IPS-18a (cell line): ENCODE results near the gene HS6ST3.
"Not testable (repeated sequence)": the region's sequence is repeated elsewhere in the genome, so short reads cannot be mapped to it uniquely, and the experiment has no call there.

ENCODE experiments used
- H3K27ac ChIP-seq: one replicate; pipeline ENCODE4 v1.5.1; 2013; ENCODE audit warnings: low read length
- H3K27me3 ChIP-seq: one replicate; pipeline ENCODE4 v1.6.1; 2013; ENCODE audit warnings: mild to moderate bottlenecking, low read length; ENCODE audit not compliant: control insufficient read depth, insufficient read depth
- H3K36me3 ChIP-seq: one replicate; pipeline ENCODE4 v1.6.1; 2013; ENCODE audit warnings: low read depth, low read length; ENCODE audit not compliant: control insufficient read depth
- H3K4me1 ChIP-seq: one replicate; pipeline ENCODE4 v1.6.1; 2013; ENCODE audit warnings: low read depth, low read length; ENCODE audit not compliant: control insufficient read depth
- H3K4me3 ChIP-seq: one replicate; pipeline ENCODE4 v1.5.1; 2013; ENCODE audit warnings: low read length
- H3K9ac ChIP-seq: one replicate; pipeline ENCODE4 v1.6.1; 2013; ENCODE audit warnings: mild to moderate bottlenecking, low read length, moderate library complexity
- H3K9me3 ChIP-seq: one replicate; pipeline ENCODE4 v1.6.1; 2013; ENCODE audit warnings: low read depth, low read length; ENCODE audit not compliant: control insufficient read depth

Gene HS6ST3

DNA sequence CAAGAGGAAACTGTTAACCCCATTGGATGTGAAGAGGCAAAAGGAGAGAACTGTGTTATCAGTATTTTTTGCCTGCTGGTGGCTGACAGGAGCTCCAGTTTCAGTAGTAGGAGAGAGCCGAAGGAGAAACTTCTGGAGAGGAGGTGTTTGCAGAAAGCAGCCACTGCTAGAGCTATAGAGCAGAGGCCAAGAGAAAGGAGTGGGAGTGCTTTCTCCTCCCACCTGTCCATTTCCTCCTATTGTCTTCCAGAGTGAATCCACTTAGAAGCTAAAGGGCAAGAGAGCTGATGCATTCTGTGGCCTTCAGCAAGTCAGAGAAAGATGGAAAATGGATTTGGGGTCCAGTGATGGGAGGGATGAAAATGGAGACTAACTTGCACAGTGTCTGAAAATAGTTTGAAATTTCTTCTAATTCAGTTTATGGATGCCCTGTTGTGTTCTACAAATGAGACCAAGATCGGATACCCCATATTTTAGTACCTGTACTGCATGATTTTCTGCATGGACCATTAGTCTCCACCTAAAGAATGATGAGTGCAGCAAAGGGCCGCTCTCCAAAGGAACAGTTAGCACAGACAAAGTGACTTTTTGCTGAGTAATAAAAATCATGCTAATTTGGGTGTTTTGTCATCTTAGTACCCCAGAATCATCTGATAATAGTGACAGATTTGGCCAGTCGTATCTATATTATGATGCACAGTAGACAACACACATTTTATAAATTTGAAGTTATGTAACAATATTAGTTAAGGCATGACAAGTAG lies 10.7 kb downstream of the HS6ST3 start:
- no peak overlapping the region for H3K4me3 ChIP-seq
- H3K36me3 ChIP-seq: no peaks in the 10 kb centered on the region
- H3K9me3 ChIP-seq: no peaks in the 10 kb centered on the region
- no peak overlapping the region for H3K9ac ChIP-seq
- no peaks in the 10 kb centered on the region for H3K27me3 ChIP-seq
- peaks cover 9% of the 10 kb centered on the region for H3K4me1 ChIP-seq
- H3K27ac ChIP-seq: no peak overlapping the region

DNA sequence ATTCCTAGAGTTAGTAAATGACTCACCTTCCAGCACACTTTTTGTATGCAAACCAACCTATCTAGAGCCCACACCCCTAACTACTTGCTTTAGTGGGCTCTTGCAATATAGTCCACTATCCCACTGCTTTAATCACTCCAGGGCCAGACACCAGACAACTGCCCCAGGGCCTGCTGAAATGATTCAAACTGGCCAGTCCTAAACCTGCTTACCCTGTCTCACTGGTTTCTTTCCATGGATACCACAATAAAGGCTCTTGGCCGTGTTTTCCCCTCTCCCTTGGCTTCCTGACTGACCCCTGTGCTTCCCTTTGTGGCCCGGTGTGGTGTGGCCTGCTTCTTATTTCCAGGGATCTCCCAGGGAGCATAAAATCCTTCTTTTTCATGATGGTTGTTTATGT lies 14.6 kb downstream of the HS6ST3 start:
- Histone ChIP-seq H3K4me1 (peaks cover 9% of the 10 kb centered on the region), H3K9me3 (peaks cover 8% of the 10 kb centered on the region), H3K27ac (no peak overlapping the region), H3K36me3 (no peaks in the 10 kb centered on the region), H3K27me3 (no peaks in the 10 kb centered on the region), H3K9ac (no peak overlapping the region), H3K4me3 (no peak overlapping the region)

DNA sequence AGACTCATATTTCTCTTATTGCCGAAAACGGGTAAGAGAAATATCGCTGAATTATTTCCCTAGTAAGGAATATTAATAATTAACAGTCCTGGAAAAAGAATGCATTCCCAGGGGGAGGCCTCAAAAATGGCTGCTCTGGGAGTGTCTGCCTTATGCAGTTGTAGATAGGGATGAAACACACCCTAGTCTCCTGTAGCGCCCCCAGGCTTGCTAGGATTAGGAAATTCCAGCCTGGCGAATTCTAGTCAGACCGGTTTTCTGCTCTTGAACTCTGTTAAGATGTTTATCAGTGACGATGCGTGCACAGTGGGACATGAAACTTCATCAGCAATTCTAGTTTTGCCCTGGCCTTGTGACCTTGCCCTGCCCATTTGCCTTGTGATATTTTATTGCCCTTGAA lies 18.2 kb downstream of the HS6ST3 start:
- not testable (repeated sequence) for H3K27ac ChIP-seq, H3K9me3 ChIP-seq, H3K4me3 ChIP-seq, H3K36me3 ChIP-seq, H3K4me1 ChIP-seq, H3K9ac ChIP-seq, H3K27me3 ChIP-seq

DNA sequence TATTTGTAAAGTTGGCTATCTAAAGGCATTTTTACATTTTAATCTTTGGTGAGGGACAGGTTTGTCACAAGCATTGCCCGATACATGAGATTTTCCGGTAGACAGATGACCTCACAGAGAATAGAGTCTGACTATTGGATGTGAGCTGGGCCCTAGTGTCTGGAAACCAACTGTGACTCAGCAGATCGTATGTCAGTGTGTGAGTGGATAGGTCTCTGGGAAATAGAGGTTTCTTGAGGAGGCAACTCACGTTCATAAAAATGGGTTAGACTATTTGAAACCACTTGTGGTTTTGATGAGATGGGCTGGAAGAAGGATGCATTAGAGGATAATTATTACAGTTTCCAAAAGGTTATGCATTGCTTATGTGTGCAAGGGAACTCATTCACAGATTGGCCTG lies 19.2 kb downstream of the HS6ST3 start:
- H3K9me3 ChIP-seq: peaks cover 8% of the 10 kb centered on the region
- H3K4me1 ChIP-seq: peaks cover 3% of the 10 kb centered on the region
- H3K9ac ChIP-seq: no peak overlapping the region
- H3K4me3 ChIP-seq: no peak overlapping the region
- H3K27ac ChIP-seq: no peak overlapping the region
- no peaks in the 10 kb centered on the region for H3K27me3 ChIP-seq
- H3K36me3 ChIP-seq: no peaks in the 10 kb centered on the region

DNA sequence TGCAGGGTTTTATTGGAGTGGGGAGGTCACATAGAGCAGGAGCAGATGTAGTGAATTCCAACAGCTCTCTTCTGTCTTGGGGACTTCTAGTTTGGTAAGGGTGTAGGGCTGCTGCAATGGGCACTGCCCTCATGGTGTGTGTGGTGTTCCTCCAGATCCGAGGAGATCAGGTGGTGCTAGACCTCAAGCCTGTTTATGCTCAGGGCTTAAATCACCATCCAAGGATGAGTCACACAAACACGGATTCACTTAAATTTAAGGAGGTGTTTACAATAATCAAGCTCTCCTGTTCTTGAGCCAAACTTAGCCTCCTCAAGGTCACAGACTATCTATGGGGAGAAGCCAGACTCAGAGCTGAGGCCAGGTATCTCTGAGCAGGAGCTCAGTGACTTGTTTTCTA lies 23.0 kb downstream of the HS6ST3 start:
- H3K9me3 ChIP-seq: peaks cover 4% of the 10 kb centered on the region

DNA sequence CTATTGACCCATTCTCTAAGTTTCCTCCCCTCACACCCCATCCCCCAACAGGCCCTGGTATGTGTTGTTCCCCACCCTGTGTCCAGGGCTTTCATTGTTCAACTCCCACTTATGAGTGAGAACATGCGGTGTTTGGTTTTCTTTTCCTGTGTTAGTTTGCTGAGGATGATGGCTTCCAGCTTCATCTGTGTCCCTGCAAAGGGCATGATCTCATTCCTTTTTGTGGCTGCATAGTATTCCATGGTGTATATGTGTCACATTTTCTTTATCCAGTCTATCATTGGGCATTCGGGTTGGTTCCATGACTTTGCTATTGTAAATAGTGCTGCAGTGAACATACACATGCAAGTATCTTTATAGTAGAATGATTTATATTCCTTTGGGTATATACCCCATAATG lies 25.5 kb downstream of the HS6ST3 start:
- H3K4me1 ChIP-seq, H3K4me3 ChIP-seq, H3K27me3 ChIP-seq, H3K9me3 ChIP-seq, H3K36me3 ChIP-seq, H3K9ac ChIP-seq, H3K27ac ChIP-seq: not testable (repeated sequence)

More for the DNA sequence above, 23.0 kb downstream of the HS6ST3 start:
- no peak overlapping the region for H3K4me3 ChIP-seq
- H3K9ac ChIP-seq: no peak overlapping the region
- H3K27ac ChIP-seq: no peak overlapping the region
- no peaks in the 10 kb centered on the region for H3K4me1 ChIP-seq
- no peaks in the 10 kb centered on the region for H3K36me3 ChIP-seq
- no peaks in the 10 kb centered on the region for H3K27me3 ChIP-seq

DNA sequence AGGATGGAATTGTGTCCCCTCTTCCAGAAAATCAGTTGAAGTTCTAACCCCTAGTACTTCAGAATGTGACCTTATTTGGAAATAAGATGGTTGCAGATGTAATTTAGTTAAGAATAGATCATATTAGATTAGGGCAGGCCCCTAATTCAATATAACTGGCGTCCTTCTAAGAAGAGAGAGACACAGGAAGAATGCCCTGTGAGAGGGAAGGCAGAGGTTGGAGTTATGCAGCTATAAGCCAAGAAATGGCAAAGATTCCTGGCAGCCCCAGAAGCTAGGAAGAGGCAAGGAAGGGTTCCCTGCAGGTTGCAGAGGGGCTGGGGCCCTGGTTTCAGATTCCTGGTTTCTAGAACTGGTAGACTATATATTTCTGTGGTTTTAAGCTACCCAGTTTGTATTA lies 30.0 kb downstream of the HS6ST3 start:
- no peaks in the 10 kb centered on the region for H3K36me3 ChIP-seq
- H3K4me3 ChIP-seq: no peak overlapping the region
- H3K9me3 ChIP-seq: no peaks in the 10 kb centered on the region
- no peaks in the 10 kb centered on the region for H3K4me1 ChIP-seq
- H3K9ac ChIP-seq: no peak overlapping the region
- no peaks in the 10 kb centered on the region for H3K27me3 ChIP-seq
- H3K27ac ChIP-seq: no peak overlapping the region

DNA sequence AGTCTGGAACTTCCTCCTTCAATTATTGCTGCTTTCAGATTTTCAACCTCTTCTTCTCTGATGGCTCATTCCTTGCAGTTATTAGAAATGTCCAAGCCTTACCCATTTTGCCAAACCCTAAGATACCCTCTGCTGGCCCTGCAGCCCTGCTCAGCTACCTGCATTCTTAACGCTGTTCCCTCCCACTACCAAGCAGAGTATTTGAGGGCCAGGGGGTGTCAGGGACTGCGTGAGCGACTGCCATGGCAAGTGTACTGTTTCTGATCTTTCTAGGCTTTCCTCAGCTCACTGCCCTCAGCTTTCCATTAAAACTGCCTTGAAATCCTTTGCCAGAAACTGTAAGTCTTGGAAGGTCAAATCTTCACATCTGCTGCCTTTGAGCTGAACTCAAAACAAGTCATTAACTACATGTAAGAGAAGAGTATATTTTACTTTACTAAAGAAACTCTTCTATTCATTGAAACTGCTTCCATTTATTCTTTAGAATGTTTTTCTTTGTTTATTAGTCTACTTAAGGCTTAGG lies 41.0 kb downstream of the HS6ST3 start:
- H3K27me3 ChIP-seq: no peaks in the 10 kb centered on the region
- H3K4me1 ChIP-seq: no peaks in the 10 kb centered on the region
- H3K9me3 ChIP-seq: no peaks in the 10 kb centered on the region
- H3K27ac ChIP-seq: no peak overlapping the region
- no peak overlapping the region for H3K4me3 ChIP-seq
- no peaks in the 10 kb centered on the region for H3K36me3 ChIP-seq
- no peak overlapping the region for H3K9ac ChIP-seq

DNA sequence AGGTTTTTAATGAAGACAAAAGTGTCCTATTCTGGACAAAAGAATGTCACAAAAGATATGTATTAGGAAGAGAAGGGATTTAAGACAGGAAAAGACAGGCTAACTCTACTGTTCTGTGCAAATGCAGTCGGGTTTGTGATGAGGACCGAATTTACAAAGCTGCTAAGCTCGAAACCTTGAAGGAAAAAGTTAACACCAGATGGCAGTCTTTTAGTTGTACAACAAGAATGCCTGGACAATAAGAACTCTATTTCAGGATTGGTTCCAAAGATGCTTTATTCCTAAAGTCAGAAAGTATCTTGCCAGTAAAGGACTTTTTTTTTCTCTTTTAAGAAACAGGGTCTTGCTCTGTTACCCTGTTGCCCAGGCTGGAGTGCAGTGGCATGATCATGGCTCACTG lies 51.1 kb downstream of the HS6ST3 start:
- Histone ChIP-seq H3K9me3 (no peaks in the 10 kb centered on the region), H3K27ac (no peak overlapping the region), H3K36me3 (no peaks in the 10 kb centered on the region), H3K9ac (no peak overlapping the region), H3K4me1 (no peaks in the 10 kb centered on the region), H3K4me3 (no peak overlapping the region), H3K27me3 (no peaks in the 10 kb centered on the region)

DNA sequence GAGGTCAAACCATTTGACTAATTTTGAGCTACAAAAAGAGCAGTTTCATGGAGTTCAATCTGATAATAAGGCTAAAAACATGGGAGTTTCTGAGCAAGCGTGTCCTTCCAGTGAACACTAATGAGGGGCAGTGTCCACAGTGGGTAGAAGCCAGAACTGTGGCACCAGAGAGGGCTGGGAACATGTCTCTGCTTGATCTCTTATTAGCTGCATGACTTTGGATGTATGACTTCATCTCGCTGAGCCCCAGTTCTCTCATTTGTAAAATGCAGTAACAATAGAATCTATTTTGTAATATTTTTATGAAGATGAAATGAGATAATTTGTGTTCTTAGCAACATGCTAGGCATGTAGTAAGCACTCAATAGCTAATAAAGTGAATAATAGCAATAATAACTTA lies 69.8 kb downstream of the HS6ST3 start:
- no peak overlapping the region for H3K4me3 ChIP-seq
- no peak overlapping the region for H3K27ac ChIP-seq
- H3K9ac ChIP-seq: no peak overlapping the region
- H3K4me1 ChIP-seq: no peaks in the 10 kb centered on the region
- no peaks in the 10 kb centered on the region for H3K9me3 ChIP-seq
- no peaks in the 10 kb centered on the region for H3K36me3 ChIP-seq
- no peaks in the 10 kb centered on the region for H3K27me3 ChIP-seq

DNA sequence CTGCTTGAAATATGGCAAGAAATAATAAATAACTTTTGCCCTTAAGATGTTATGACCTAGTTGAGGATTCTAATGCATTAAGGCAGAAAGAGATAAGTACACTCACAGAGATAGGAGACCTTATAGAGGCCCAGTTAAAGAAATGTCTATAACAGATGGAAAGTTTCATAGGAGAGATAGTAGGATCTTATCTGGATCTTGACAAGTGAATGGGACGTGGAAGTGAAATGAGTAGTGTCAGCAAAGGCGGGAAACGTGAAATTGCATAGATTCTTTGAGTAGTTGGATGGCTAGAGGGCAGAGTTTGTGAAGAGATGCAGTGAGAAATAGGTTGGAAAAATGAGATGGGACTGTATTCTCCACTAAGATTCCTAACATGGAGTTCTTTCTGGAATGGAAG lies 71.2 kb downstream of the HS6ST3 start:
- H3K4me3 ChIP-seq: no peak overlapping the region
- H3K9ac ChIP-seq: no peak overlapping the region
- no peaks in the 10 kb centered on the region for H3K9me3 ChIP-seq
- H3K27ac ChIP-seq: no peak overlapping the region
- H3K4me1 ChIP-seq: no peaks in the 10 kb centered on the region
- no peaks in the 10 kb centered on the region for H3K36me3 ChIP-seq
- no peaks in the 10 kb centered on the region for H3K27me3 ChIP-seq

DNA sequence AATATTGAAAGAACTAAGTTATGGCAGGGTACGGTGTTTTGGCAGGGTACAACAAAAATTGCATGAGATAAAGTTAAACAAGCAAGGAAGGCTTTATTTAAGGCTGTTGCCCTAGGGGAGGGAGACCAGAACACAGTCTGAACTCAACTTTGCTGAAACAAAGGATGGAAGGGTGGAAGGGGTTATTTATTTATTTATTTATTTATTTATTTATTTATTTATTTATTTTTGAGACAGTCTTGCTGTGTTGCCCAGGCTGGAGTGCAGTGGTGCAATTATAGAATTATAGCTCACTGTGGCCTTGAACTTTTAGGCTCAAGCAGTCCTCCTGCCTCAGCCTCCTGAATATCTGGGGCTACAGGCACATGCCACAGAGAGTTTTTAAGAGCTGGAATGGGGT lies 75.9 kb downstream of the HS6ST3 start:
- no peaks in the 10 kb centered on the region for H3K36me3 ChIP-seq
- H3K9ac ChIP-seq: no peak overlapping the region
- no peak overlapping the region for H3K27ac ChIP-seq
- H3K4me1 ChIP-seq: no peaks in the 10 kb centered on the region
- H3K4me3 ChIP-seq: no peak overlapping the region
- no peaks in the 10 kb centered on the region for H3K9me3 ChIP-seq
- no peaks in the 10 kb centered on the region for H3K27me3 ChIP-seq
